Astrocyte (in vitro differentiated cells and primary cell): ENCODE results near the gene DHPS. TPM values are rescaled to one million over a fixed set of nuclear protein-coding genes. Genes with fewer than 3 reads are reported as not detected.

Source experiments
- DNase-seq: peaks from one replicate; pipeline ENCODE4 v3.0.0-alpha.2; 2010; ENCODE audit warnings: low read depth
- FAIRE-seq: peaks from 2 replicates; lab custom pipeline; 2011; peaks lifted over from hg19 to GRCh38; lab: Jason Lieb, UNC
- H2AFZ ChIP-seq: 2 replicates; pipeline ENCODE4 v1.6.0; 2012; ENCODE audit warnings: low read depth, low read length, inconsistent platforms
- H3K27ac ChIP-seq: 2 replicates; pipeline ENCODE4 v1.5.1; 2011; ENCODE audit warnings: low read depth, low read length, inconsistent platforms
- H3K27me3 ChIP-seq: 2 replicates; pipeline ENCODE4 v1.6.0; 2011; ENCODE audit warnings: low read length, inconsistent platforms; ENCODE audit not compliant: insufficient read depth
- H3K36me3 ChIP-seq: 2 replicates; pipeline ENCODE4 v1.5.1; 2011; ENCODE audit warnings: low read length, inconsistent platforms; ENCODE audit not compliant: insufficient read depth
- H3K4me1 ChIP-seq: 2 replicates; pipeline ENCODE4 v1.5.1; 2011; ENCODE audit warnings: low read length, inconsistent platforms; ENCODE audit not compliant: insufficient read depth
- H3K4me2 ChIP-seq: 2 replicates; pipeline ENCODE4 v1.6.0; 2012; ENCODE audit warnings: low read length, inconsistent platforms
- H3K4me3 ChIP-seq: 2 replicates; pipeline ENCODE4 v1.5.1; 2011; ENCODE audit warnings: low read depth, mild to moderate bottlenecking, low read length, inconsistent platforms; ENCODE audit not compliant: insufficient read depth
- H3K79me2 ChIP-seq: 2 replicates; pipeline ENCODE4 v1.6.0; 2012; ENCODE audit warnings: mild to moderate bottlenecking, low read length, inconsistent platforms; ENCODE audit not compliant: insufficient read depth
- H3K9ac ChIP-seq: 2 replicates; pipeline ENCODE4 v1.6.0; 2012; ENCODE audit warnings: mild to moderate bottlenecking, low read length, inconsistent platforms
- H3K9me3 ChIP-seq: 2 replicates; pipeline ENCODE4 v1.5.1; 2012; ENCODE audit warnings: low read depth, mild to moderate bottlenecking, low read length, inconsistent platforms; ENCODE audit not compliant: insufficient read depth
- H4K20me1 ChIP-seq: 2 replicates; pipeline ENCODE4 v1.6.0; 2012; ENCODE audit warnings: low read length, inconsistent platforms; ENCODE audit not compliant: insufficient read depth
- H3K27ac Mint-ChIP-seq: one replicate; pipeline ENCODE4 v1.8.0; 2021; ENCODE audit warnings: mild to moderate bottlenecking, mixed read lengths; ENCODE audit not compliant: unreplicated experiment
- H3K27me3 Mint-ChIP-seq: one replicate; pipeline ENCODE4 v1.8.0; 2021; ENCODE audit warnings: low read depth, mixed read lengths; ENCODE audit not compliant: unreplicated experiment
- H3K36me3 Mint-ChIP-seq: one replicate; pipeline ENCODE4 v1.8.0; 2021; ENCODE audit warnings: low read depth, mixed read lengths; ENCODE audit not compliant: unreplicated experiment
- H3K4me1 Mint-ChIP-seq: one replicate; pipeline ENCODE4 v1.8.0; 2021; ENCODE audit warnings: low read depth, mixed read lengths; ENCODE audit not compliant: unreplicated experiment
- H3K4me3 Mint-ChIP-seq: one replicate; pipeline ENCODE4 v1.8.0; 2021; ENCODE audit warnings: mild to moderate bottlenecking, moderate library complexity, mixed read lengths; ENCODE audit not compliant: unreplicated experiment
- H3K9me3 Mint-ChIP-seq: one replicate; pipeline ENCODE4 v1.8.0; 2021; ENCODE audit warnings: mild to moderate bottlenecking, mixed read lengths; ENCODE audit not compliant: unreplicated experiment
- CTCF ChIP-seq: IDR thresholded peaks from 2 replicates; pipeline ENCODE4 v1.5.1; 2011; ENCODE audit warnings: low read depth, mild to moderate bottlenecking, inconsistent platforms, low read length, moderate library complexity; ENCODE audit not compliant: insufficient read depth
- EZH2 ChIP-seq: IDR thresholded peaks from 2 replicates; pipeline ENCODE4 v1.6.1; 2012; ENCODE audit warnings: mild to moderate bottlenecking, low read length, inconsistent platforms; ENCODE audit not compliant: insufficient read depth
- total RNA-seq: library from RNA; stranded (reverse); gene quantifications from 2 replicates; pipeline ENCODE4 v1.2.1, GENCODE V29; 2021

The DHPS gene
- total RNA-seq, 1 donor from 2014 or later: 43.4 TPM

GRCh38 chr19:12708641-12709040 lies 27.0 kb upstream of the DHPS start:
- peaks cover 2% of the 10 kb centered on the region for H3K36me3 Mint-ChIP-seq
- no peak for FAIRE-seq

GRCh38 chr19:12706332-12706718 lies 24.6 kb upstream of the DHPS start:
- no peak overlapping the region for H3K27ac ChIP-seq
- no peaks in the 10 kb centered on the region for H3K27me3 ChIP-seq
- Mint-ChIP-seq H3K4me3 (no peak overlapping the region), H3K27ac (no peak overlapping the region), H3K36me3 (peaks cover 9% of the 10 kb centered on the region), H3K27me3 (no peaks in the 10 kb centered on the region), H3K9me3 (no peaks in the 10 kb centered on the region), H3K4me1 (no peaks in the 10 kb centered on the region)
- no peaks in the 10 kb centered on the region for H3K9me3 ChIP-seq
- no peak overlapping the region for H2AFZ ChIP-seq
- peaks cover 16% of the 10 kb centered on the region for H3K79me2 ChIP-seq
- H3K4me3 ChIP-seq: no peak overlapping the region
- H4K20me1 ChIP-seq: peaks cover 47% of the 10 kb centered on the region
- FAIRE-seq: no peak
- no peak for DNase-seq
- no peaks in the 10 kb centered on the region for H3K4me1 ChIP-seq
- TF ChIP-seq EZH2: no peak
- TF ChIP-seq CTCF: no peak
- H3K4me2 ChIP-seq: no peak overlapping the region
- H3K36me3 ChIP-seq: peaks cover 38% of the 10 kb centered on the region
- no peak overlapping the region for H3K9ac ChIP-seq

More at GRCh38 chr19:12708641-12709040, 27.0 kb upstream of the DHPS start:
- H3K4me1 ChIP-seq: no peaks in the 10 kb centered on the region
- Mint-ChIP-seq H3K27me3 (no peaks in the 10 kb centered on the region), H3K27ac (no peak overlapping the region), H3K4me1 (no peaks in the 10 kb centered on the region), H3K9me3 (no peaks in the 10 kb centered on the region), H3K4me3 (no peak overlapping the region)
- H3K36me3 ChIP-seq: peaks cover 34% of the 10 kb centered on the region
- peaks cover 42% of the 10 kb centered on the region for H4K20me1 ChIP-seq
- H3K79me2 ChIP-seq: peaks cover 21% of the 10 kb centered on the region
- H3K9me3 ChIP-seq: no peaks in the 10 kb centered on the region
- TF ChIP-seq EZH2: no peak
- no peak for TF ChIP-seq CTCF
- no peak overlapping the region for H3K27ac ChIP-seq
- no peak for DNase-seq
- no peak overlapping the region for H3K4me3 ChIP-seq
- H3K27me3 ChIP-seq: no peaks in the 10 kb centered on the region
- H3K9ac ChIP-seq: no peak overlapping the region
- H2AFZ ChIP-seq: no peak overlapping the region
- no peak overlapping the region for H3K4me2 ChIP-seq

GRCh38 chr19:12705654-12706331 lies 24.1 kb upstream of the DHPS start:
- no peak overlapping the region for H3K4me2 ChIP-seq
- no peak overlapping the region for H3K4me3 ChIP-seq
- no peak for FAIRE-seq
- H2AFZ ChIP-seq: no peak overlapping the region
- peaks cover 44% of the 10 kb centered on the region for H4K20me1 ChIP-seq
- Mint-ChIP-seq H3K27me3 (no peaks in the 10 kb centered on the region), H3K4me3 (no peak overlapping the region), H3K4me1 (no peaks in the 10 kb centered on the region), H3K9me3 (no peaks in the 10 kb centered on the region), H3K36me3 (peaks cover 9% of the 10 kb centered on the region), H3K27ac (no peak overlapping the region)
- no peaks in the 10 kb centered on the region for H3K27me3 ChIP-seq
- no peak overlapping the region for H3K9ac ChIP-seq
- H3K4me1 ChIP-seq: no peaks in the 10 kb centered on the region
- no peak for DNase-seq
- TF ChIP-seq EZH2 (no peak), CTCF (no peak)
- H3K9me3 ChIP-seq: no peaks in the 10 kb centered on the region
- peaks cover 16% of the 10 kb centered on the region for H3K79me2 ChIP-seq
- no peak overlapping the region for H3K27ac ChIP-seq
- H3K36me3 ChIP-seq: peaks cover 35% of the 10 kb centered on the region
